MCF 10A (cell line): ENCODE measurements around the gene CSHL1. TPM values are rescaled to one million over a fixed set of nuclear protein-coding genes. Genes with fewer than 3 reads are reported as not detected.

Experiments used
- Bru-seq: library from RNA; stranded (reverse); fragments of 400-500 nt; gene quantifications from one replicate; lab custom pipeline; 2021; lab: Mats Ljungman, UMichigan
- BruChase-seq, 2 experiments: library from RNA; stranded (reverse); fragments of 400-500 nt; gene quantifications; one replicate each; lab custom pipeline; 2021; lab: Mats Ljungman, UMichigan
- BruUV-seq: library from RNA; stranded (reverse); fragments of 400-500 nt; replicated peaks from 2 replicates; lab custom pipeline; 2021; lab: Mats Ljungman, UMichigan
- CTCF ChIA-PET: fragments of 300-600 bp; sonication (Branson Sonifier 250); formaldehyde crosslinking; extraction: SDS; loops from one replicate; lab custom pipeline; 2021; ENCODE audit warnings: antibody characterized with exemption, inconsistent platforms; lab: Yijun Ruan, JAX
- POLR2A ChIA-PET: fragments of 300-600, 350-650 bp; sonication (Branson Sonifier 250); formaldehyde crosslinking; extraction: SDS; loops from one replicate; lab custom pipeline; 2020; ENCODE audit warnings: antibody characterized with exemption, inconsistent platforms; lab: Yijun Ruan, JAX
- DNase-seq: peaks from one replicate; pipeline ENCODE4 v3.0.0-alpha.2; 2018; ENCODE audit not compliant: unreplicated experiment
- H3K27ac Mint-ChIP-seq: one replicate; pipeline ENCODE4 v1.8.0; 2022; ENCODE audit warnings: mild to moderate bottlenecking, low read depth, mixed read lengths; ENCODE audit not compliant: unreplicated experiment
- H3K27me3 Mint-ChIP-seq: one replicate; pipeline ENCODE4 v1.8.0; 2022; ENCODE audit warnings: mixed read lengths; ENCODE audit not compliant: insufficient read depth, unreplicated experiment
- H3K36me3 Mint-ChIP-seq: one replicate; pipeline ENCODE4 v1.8.0; 2022; ENCODE audit warnings: mild to moderate bottlenecking, moderate library complexity, mixed read lengths; ENCODE audit not compliant: insufficient read depth, unreplicated experiment
- H3K4me1 Mint-ChIP-seq: one replicate; pipeline ENCODE4 v1.8.0; 2022; ENCODE audit warnings: mixed read lengths; ENCODE audit not compliant: insufficient read depth, unreplicated experiment
- H3K4me3 Mint-ChIP-seq: one replicate; pipeline ENCODE4 v1.8.0; 2022; ENCODE audit warnings: mild to moderate bottlenecking, moderate library complexity, mixed read lengths; ENCODE audit not compliant: unreplicated experiment
- H3K9me3 Mint-ChIP-seq: one replicate; pipeline ENCODE4 v1.8.0; 2022; ENCODE audit warnings: mixed read lengths; ENCODE audit not compliant: unreplicated experiment
- intact Hi-C: fragments of 100-400 bp; cut with micrococcal nuclease; formaldehyde crosslinking; loops from 2 replicates; pipeline ENCODE4 v1.14.1; 2022
- long read RNA-seq: library from polyadenylated mRNA; stranded (forward); transcript quantifications from one replicate; pipeline ENCODE4 v2.0.0, GENCODE V29; 2022
- total RNA-seq: library from RNA; stranded (reverse); gene quantifications from 2 replicates; pipeline ENCODE4 v1.2.3, GENCODE V29; 2022
- TF ChIP-seq, protein P1 (sequence below): fragments of 200-600 bp; IDR thresholded peaks from one replicate; pipeline ENCODE4 v1.8.0; 2022; ENCODE audit warnings: antibody characterized with exemption, mild to moderate bottlenecking; ENCODE audit not compliant: unreplicated experiment

Gene CSHL1
- not detected in 2 replicates for total RNA-seq
- Bru-seq, nascent RNA: not detected
- not detected for BruChase-seq, experiment 1, labeled RNA remaining after a 6-hour chase
- BruChase-seq, experiment 2, labeled RNA remaining after a 2-hour chase: not detected
- long read RNA-seq: 0 reads

DNA sequence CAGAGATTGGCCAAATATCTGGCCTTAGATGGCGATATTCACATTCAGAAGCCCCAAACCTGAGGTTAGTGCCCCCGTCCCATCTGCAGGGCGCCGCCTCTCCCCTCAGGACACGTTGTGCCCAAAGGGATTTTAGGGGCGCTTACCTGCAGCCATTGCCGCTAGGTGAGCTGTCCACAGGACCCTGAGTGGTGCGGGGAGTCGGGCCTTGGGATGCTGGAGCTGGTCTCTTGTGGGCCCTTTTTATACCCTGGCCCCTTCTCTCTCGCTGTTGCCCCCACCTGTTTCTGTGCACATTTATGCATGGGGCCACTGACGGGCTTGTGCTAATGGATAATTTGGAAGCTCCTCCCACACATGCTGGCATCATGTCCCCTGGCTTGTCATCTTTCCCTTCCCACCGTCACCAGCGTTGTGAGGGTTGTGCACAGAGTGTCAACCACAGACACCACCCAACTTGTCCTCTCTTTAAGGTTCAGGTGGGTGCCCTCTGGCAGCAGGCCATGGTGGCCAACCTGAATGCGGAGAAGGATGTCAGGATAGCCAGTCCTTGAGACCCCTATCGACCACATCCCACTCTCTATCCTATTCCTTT, at the start of gene CSHL1:
CSHL1 (minus strand) TSS at position 218 of the 595 bp plus-strand sequence; CDS start at position 156, 62 bp downstream.
- ChIA-PET CTCF (interaction anchor here (0.6 to 4.0 kb wide), 30 partner anchors 8 to 541 kb away, joined by 3 to 20 read pairs (median 4); partner anchors contain the start of gene ERN1), POLR2A (no interaction called here)
- H3K27me3 Mint-ChIP-seq: peaks cover 27% of the 10 kb centered on the region
- peaks cover 7% of the 10 kb centered on the region for H3K36me3 Mint-ChIP-seq
- H3K9me3 Mint-ChIP-seq: no peaks in the 10 kb centered on the region
- DNase-seq: no peak
- TF ChIP-seq, protein P1, sequence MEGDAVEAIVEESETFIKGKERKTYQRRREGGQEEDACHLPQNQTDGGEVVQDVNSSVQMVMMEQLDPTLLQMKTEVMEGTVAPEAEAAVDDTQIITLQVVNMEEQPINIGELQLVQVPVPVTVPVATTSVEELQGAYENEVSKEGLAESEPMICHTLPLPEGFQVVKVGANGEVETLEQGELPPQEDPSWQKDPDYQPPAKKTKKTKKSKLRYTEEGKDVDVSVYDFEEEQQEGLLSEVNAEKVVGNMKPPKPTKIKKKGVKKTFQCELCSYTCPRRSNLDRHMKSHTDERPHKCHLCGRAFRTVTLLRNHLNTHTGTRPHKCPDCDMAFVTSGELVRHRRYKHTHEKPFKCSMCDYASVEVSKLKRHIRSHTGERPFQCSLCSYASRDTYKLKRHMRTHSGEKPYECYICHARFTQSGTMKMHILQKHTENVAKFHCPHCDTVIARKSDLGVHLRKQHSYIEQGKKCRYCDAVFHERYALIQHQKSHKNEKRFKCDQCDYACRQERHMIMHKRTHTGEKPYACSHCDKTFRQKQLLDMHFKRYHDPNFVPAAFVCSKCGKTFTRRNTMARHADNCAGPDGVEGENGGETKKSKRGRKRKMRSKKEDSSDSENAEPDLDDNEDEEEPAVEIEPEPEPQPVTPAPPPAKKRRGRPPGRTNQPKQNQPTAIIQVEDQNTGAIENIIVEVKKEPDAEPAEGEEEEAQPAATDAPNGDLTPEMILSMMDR: no peak
- BruUV-seq: no TSS peak
- intact Hi-C loops: loop anchor here (5.0 to 10.0 kb wide), 2 partner anchors 36 to 374 kb away; no protein-coding TSS in a partner anchor
- H3K4me3 Mint-ChIP-seq: no peak within 1 kb of the TSS
- no peaks in the 10 kb centered on the region for H3K4me1 Mint-ChIP-seq
- H3K27ac Mint-ChIP-seq: no peak within 1 kb of the TSS

DNA sequence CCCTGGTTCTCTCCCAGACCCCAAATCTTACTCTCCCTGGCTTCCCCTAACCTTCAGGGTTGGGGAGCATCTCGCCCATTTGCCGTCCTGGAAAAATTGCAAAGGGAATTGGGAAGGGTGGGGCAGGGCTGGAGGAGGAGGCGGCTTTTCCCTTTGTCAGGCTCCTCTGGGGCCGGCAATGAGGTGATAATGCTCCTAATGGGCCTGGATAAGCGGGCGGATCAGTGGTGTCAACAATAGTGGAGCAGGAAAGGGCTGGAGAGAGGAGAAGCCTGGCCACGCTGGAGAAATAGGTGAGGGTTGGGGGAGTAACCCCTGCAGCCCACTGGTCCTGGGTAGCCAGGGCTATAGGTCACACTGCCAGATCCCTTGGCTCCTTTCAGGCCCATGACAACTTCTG, 49.4 kb upstream of the CSHL1 start:
- Mint-ChIP-seq H3K9me3 (no peaks in the 10 kb centered on the region), H3K27me3 (no peaks in the 10 kb centered on the region), H3K4me1 (no peaks in the 10 kb centered on the region), H3K36me3 (no peaks in the 10 kb centered on the region), H3K27ac (no peak overlapping the region), H3K4me3 (no peak overlapping the region)
- intact Hi-C loops: no loop called here
- TF ChIP-seq, protein P1: no peak
- ChIA-PET POLR2A (no interaction called here), CTCF (interaction anchor here (0.5 to 1.3 kb wide), 2 partner anchors 9 to 374 kb away, joined by 5 to 7 read pairs; no protein-coding TSS in a partner anchor)
- no peak for DNase-seq
- BruUV-seq: no TSS peak

DNA sequence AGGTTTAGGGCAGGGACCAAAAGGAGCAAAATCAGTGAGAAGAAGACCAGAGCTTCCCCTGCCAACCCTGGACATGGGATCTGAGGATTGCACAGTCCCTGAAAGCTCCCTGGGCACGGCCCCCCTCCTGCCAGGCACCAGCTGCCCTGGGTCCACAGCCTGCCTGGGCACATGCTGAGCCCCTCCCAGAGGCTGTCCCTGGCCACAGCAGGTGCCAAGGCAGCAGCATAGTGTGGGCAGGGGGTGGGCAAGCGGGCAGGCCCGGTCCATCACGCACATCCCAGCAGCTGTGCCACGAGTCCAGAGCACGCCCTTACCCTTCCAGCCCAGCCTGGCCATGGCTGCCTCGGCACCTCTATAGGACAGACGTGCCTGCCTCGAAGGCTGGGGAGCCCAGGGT, 48.9 kb upstream of the CSHL1 start:
- Mint-ChIP-seq H3K4me3 (no peak overlapping the region), H3K4me1 (no peaks in the 10 kb centered on the region), H3K27me3 (no peaks in the 10 kb centered on the region), H3K27ac (no peak overlapping the region), H3K9me3 (no peaks in the 10 kb centered on the region), H3K36me3 (no peaks in the 10 kb centered on the region)
- intact Hi-C loops: no loop called here
- POLR2A ChIA-PET: no interaction called here
- TF ChIP-seq, protein P1: no peak
- no peak for DNase-seq
- BruUV-seq: no TSS peak
- CTCF ChIA-PET: interaction anchor here (1.3 kb wide), 1 partner anchor 9 kb away, joined by 7 read pairs; no protein-coding TSS in a partner anchor

DNA sequence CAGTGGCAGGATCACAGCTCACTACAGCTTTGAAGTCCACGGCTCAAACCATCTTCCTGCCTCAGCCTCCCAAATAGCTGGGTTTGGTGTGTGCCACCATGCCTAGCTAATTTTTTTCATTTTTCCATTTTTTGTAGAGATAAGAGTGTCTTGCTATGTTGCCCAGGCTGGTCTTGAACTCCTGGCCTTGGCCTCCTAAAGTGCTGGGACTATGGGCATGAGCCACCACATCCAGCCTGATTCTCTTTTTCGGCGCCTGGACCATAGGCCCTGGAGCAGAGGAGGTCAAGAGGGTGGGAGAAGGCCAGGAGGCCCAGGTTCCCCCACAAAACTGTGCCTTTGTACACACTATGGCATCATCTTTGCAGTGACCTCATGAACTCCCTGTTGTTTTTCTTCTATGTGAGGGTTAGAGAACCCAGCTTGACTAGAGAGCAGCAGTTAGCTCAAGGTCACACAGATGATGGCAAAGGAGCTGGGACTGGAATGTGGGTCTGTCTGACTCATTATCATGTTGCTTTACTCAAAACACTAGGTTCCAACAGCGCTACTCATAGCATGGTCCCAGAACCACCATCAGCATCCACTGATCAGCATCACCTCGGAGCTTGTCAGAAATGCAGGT, 45.4 kb upstream of the CSHL1 start:
- Mint-ChIP-seq H3K4me3 (no peak overlapping the region), H3K36me3 (no peaks in the 10 kb centered on the region), H3K27me3 (no peaks in the 10 kb centered on the region), H3K4me1 (no peaks in the 10 kb centered on the region), H3K27ac (no peak overlapping the region), H3K9me3 (no peaks in the 10 kb centered on the region)
- CTCF ChIA-PET: interaction anchor here (0.6 to 1.2 kb wide), 2 partner anchors 33 to 90 kb away, joined by 3 to 6 read pairs; no protein-coding TSS in a partner anchor
- no peak for DNase-seq
- no TSS peak for BruUV-seq
- TF ChIP-seq, protein P1: no peak
- POLR2A ChIA-PET: interaction anchor here (0.9 kb wide), 1 partner anchor 25 kb away, joined by 3 read pairs; no protein-coding TSS in a partner anchor
- intact Hi-C loops: no loop called here
